K562 (cell line): ENCODE measurements around the gene PLXNA2. TPM values are rescaled to one million over a fixed set of nuclear protein-coding genes. Genes with fewer than 3 reads are reported as not detected.
A peak's percentile ranks its signal among the peaks of the same experiment; 100 is the strongest.

Experiments used
- ARID1B ChIP-seq: fragments of 450-650 bp; IDR thresholded peaks from 2 replicates; pipeline ENCODE4 v1.6.1; 2016; ENCODE audit warnings: antibody characterized with exemption, mild to moderate bottlenecking, inconsistent platforms
- BCLAF1 ChIP-seq, 2 experiments: fragments of 450-650 bp in 1 of 2; IDR thresholded peaks; 2 replicates each; pipeline ENCODE4 v1.6.1; 2011 to 2017; ENCODE audit warnings: low read depth in 2 of 2, antibody characterized with exemption in 1 of 2, borderline replicate concordance in 1 of 2, low read length in 1 of 2, mild to moderate bottlenecking in 1 of 2, mixed read lengths in 1 of 2; ENCODE audit not compliant: control insufficient read depth in 1 of 2
- BDP1 ChIP-seq: IDR thresholded peaks from 3 replicates; pipeline ENCODE4 v1.6.1; 2011; ENCODE audit not compliant: insufficient read length, insufficient read depth
- CBX2 ChIP-seq: fragments of 200-600 bp; sonication (generic); IDR thresholded peaks from one replicate; pipeline ENCODE4 v1.6.1; 2012; ENCODE audit warnings: mild to moderate bottlenecking, low read length, inconsistent platforms; ENCODE audit not compliant: insufficient read depth, poor library complexity, severe bottlenecking
- FOXM1 ChIP-seq, 2 experiments: fragments of 450-650 bp in 1 of 2; sonication (generic) in 1 of 2; formaldehyde crosslinking in 1 of 2; IDR thresholded peaks; 2 replicates each; pipeline versions ENCODE4 v1.6.1 to v1.9.0; 2017 to 2022; ENCODE audit warnings: low read depth in 2 of 2, mild to moderate bottlenecking in 2 of 2, missing genetic modification reagents in 1 of 2, moderate library complexity in 1 of 2
- GABPB2 ChIP-seq: fragments of 250-450 bp; sonication (Bioruptor Pico); conservative IDR thresholded peaks from 2 replicates; pipeline ENCODE4 v1.5.1; 2021; ENCODE audit warnings: mild to moderate bottlenecking
- HNRNPLL ChIP-seq: fragments of 200-400 bp; formaldehyde crosslinking; IDR thresholded peaks from 2 replicates; pipeline ENCODE4 v1.6.1; 2017; ENCODE audit warnings: low read length, low read depth, mild to moderate bottlenecking; ENCODE audit not compliant: poor library complexity, severe bottlenecking
- KAT2B ChIP-seq: IDR thresholded peaks from one replicate; pipeline ENCODE4 v1.6.1; 2012; ENCODE audit warnings: low read depth, mild to moderate bottlenecking, control low read depth, inconsistent platforms, low read length, moderate library complexity
- KLF16 ChIP-seq: IDR thresholded peaks from 2 replicates; pipeline ENCODE4 v1.6.1; 2016; ENCODE audit warnings: antibody characterized with exemption
- MEF2A ChIP-seq: IDR thresholded peaks from 2 replicates; pipeline ENCODE4 v1.6.1; 2011; ENCODE audit warnings: low read depth, mild to moderate bottlenecking, low read length, moderate library complexity; ENCODE audit not compliant: control insufficient read depth
- SMARCC2 ChIP-seq: fragments of 450-650 bp; IDR thresholded peaks from 2 replicates; pipeline ENCODE4 v1.6.1; 2017; ENCODE audit warnings: antibody characterized with exemption, moderate library complexity, mild to moderate bottlenecking, low read depth
- TCF3 ChIP-seq: sonication (generic); formaldehyde crosslinking; IDR thresholded peaks from 2 replicates; pipeline ENCODE4 v1.4.0; 2020; ENCODE audit warnings: mild to moderate bottlenecking, missing genetic modification reagents
- UBTF ChIP-seq, 2 experiments: IDR thresholded peaks; 2 replicates each; pipeline ENCODE4 v1.6.1; 2012; ENCODE audit warnings: improper control_type of control experiment in 2 of 2, low read depth in 2 of 2, low read length in 2 of 2, borderline replicate concordance in 1 of 2
- ZBTB8A ChIP-seq: fragments of 450-650 bp; IDR thresholded peaks from 2 replicates; pipeline ENCODE4 v1.6.1; 2018; ENCODE audit warnings: mild to moderate bottlenecking, moderate library complexity; ENCODE audit not compliant: partially characterized antibody
- ZC3H11A ChIP-seq: IDR thresholded peaks from 2 replicates; pipeline ENCODE4 v1.6.1; 2012; ENCODE audit warnings: low read depth, low read length, improper control_type of control experiment
- ZEB2 ChIP-seq: fragments of 450-650 bp; IDR thresholded peaks from 2 replicates; pipeline ENCODE4 v1.6.1; 2016
- ZNF436 ChIP-seq: fragments of 250-450, 450-650 bp; sonication (Bioruptor Pico); formaldehyde crosslinking; IDR thresholded peaks from 2 replicates; pipeline ENCODE4 v1.7.0; 2020; ENCODE audit warnings: mild to moderate bottlenecking
- ZZZ3 ChIP-seq: fragments of 450-650 bp; IDR thresholded peaks from 2 replicates; pipeline ENCODE4 v1.6.1; 2016; ENCODE audit warnings: antibody characterized with exemption, mild to moderate bottlenecking, moderate library complexity
- polyA plus RNA-seq, 8 experiments: library from polyadenylated mRNA; depleted of rRNA in 4 of 8; stranded (reverse) in 5 of 8; unstranded in 3 of 8; fragments of >200 nt; fragmentation: Nextera tagmentation in 2 of 8; fragmentation: Illumina TruSeq in 1 of 8; extraction: Ambion mirVana in 2 of 8; extraction: Trizol in 1 of 8; gene quantifications; 2 replicates each; pipeline versions ENCODE4 v1.2.1 to v1.2.3, GENCODE V29; 2011 to 2014; ENCODE audit warnings: inconsistent platforms in 1 of 8, missing spikeins in 1 of 8
- total RNA-seq, 7 experiments: library from RNA; depleted of rRNA in 6 of 7; stranded (reverse); fragments of >200 nt in 6 of 7; fragmentation: Illumina TruSeq in 2 of 7; extraction: Trizol in 2 of 7; gene quantifications; 2 replicates each; pipeline versions ENCODE4 v1.2.1 to v1.2.3, GENCODE V29; 2011 to 2021; ENCODE audit warnings: low replicate concordance in 1 of 7
- TF ChIP-seq, protein P1 (sequence below): conservative IDR thresholded peaks from 2 replicates; pipeline ENCODE4 v1.6.1; 2011; ENCODE audit warnings: low read depth, mild to moderate bottlenecking, low read length; ENCODE audit not compliant: control insufficient read depth
- TF ChIP-seq, protein P2 (sequence below): sonication (generic); formaldehyde crosslinking; IDR thresholded peaks from 2 replicates; pipeline ENCODE4 v1.8.0; 2023; ENCODE audit warnings: mild to moderate bottlenecking, missing genetic modification reagents

Gene PLXNA2
- total and polyA plus RNA-seq, 9 of the 15 experiments (the other 6 are each of a cell fraction or from before 2014, with no cell fraction given), result 0.01 to 1.3 (median 0.32) TPM

GRCh38 chr1:208132287-208132882, 111.8 kb downstream of the PLXNA2 start (continued):
- TF ChIP-seq BCLAF1 (IDR thresholded peaks at IDR 0.05; ENCODE audit: borderline replicate concordance in 1 of 2, control insufficient read depth in 1 of 2, low read depth in 2 of 2, low read length in 1 of 2) (no peak), KAT2B (peak; percentile 27), CBX2 (no peak), ZNF436 (no peak), FOXM1 (IDR thresholded peaks at IDR 0.05; ENCODE audit: low read depth) (no peak), FOXM1 (CRISPR knock-in tag; IDR thresholded peaks at IDR 0.05; ENCODE audit: low read depth) (no peak), ZEB2 (no peak), MEF2A (no peak), HNRNPLL (no peak), ZZZ3 (no peak), SMARCC2 (no peak), ZBTB8A (no peak), BDP1 (no peak), KLF16 (peak; percentile 60; the same call in 1 of the 2 replicates), UBTF (IDR thresholded peaks at IDR 0.05; ENCODE audit: borderline replicate concordance in 1 of 2, low read depth in 2 of 2, low read length in 2 of 2) (0 out of 4 replicates have a peak, but pooled peaks of 1 of the 2 experiments have one; percentile 37), ZC3H11A (no peak), ARID1B (peak; percentile 56; the same call in 1 of the 2 replicates), TCF3 (CRISPR knock-in tag) (peak; percentile 58; the same call in 1 of the 2 replicates), GABPB2 (no peak)
- TF ChIP-seq, protein P1, sequence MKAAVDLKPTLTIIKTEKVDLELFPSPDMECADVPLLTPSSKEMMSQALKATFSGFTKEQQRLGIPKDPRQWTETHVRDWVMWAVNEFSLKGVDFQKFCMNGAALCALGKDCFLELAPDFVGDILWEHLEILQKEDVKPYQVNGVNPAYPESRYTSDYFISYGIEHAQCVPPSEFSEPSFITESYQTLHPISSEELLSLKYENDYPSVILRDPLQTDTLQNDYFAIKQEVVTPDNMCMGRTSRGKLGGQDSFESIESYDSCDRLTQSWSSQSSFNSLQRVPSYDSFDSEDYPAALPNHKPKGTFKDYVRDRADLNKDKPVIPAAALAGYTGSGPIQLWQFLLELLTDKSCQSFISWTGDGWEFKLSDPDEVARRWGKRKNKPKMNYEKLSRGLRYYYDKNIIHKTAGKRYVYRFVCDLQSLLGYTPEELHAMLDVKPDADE, result no peak
- TF ChIP-seq, protein P2, sequence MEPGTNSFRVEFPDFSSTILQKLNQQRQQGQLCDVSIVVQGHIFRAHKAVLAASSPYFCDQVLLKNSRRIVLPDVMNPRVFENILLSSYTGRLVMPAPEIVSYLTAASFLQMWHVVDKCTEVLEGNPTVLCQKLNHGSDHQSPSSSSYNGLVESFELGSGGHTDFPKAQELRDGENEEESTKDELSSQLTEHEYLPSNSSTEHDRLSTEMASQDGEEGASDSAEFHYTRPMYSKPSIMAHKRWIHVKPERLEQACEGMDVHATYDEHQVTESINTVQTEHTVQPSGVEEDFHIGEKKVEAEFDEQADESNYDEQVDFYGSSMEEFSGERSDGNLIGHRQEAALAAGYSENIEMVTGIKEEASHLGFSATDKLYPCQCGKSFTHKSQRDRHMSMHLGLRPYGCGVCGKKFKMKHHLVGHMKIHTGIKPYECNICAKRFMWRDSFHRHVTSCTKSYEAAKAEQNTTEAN (CRISPR knock-in tag), result no peak
